GM19023 (cell line): Measurements from ENCODE around the gene KRT7.
A peak's percentile ranks its signal among the peaks of the same experiment; 100 is the strongest.
"Not testable (repeated sequence)": the region's sequence is repeated elsewhere in the genome, so short reads cannot be mapped to it uniquely, and the experiment has no call there.

Source experiments
- ATAC-seq: cut with Tn5 transposase; IDR thresholded peaks from one replicate; pipeline ENCODE4 v1.9.1; 2021; ENCODE audit warnings: mild to moderate bottlenecking, moderate library complexity; ENCODE audit not compliant: unreplicated experiment

The KRT7 gene

GRCh38 chr12:52277486-52278245, 44.6 kb downstream of the KRT7 start:
- no peak for ATAC-seq

- ATAC-seq = no peak
Observed at GRCh38 chr12:52278575-52279421, 45.8 kb downstream of the KRT7 start.

- no peak for ATAC-seq
Observed at GRCh38 chr12:52279422-52280318, 46.6 kb downstream of the KRT7 start.

- ATAC-seq = no peak
Observed at GRCh38 chr12:52280319-52280795, 47.3 kb downstream of the KRT7 start.

GRCh38 chr12:52280796-52281560, 47.9 kb downstream of the KRT7 start:
- ATAC-seq = no peak

- ATAC-seq = no peak
Observed at GRCh38 chr12:52284562-52285171, 51.6 kb downstream of the KRT7 start.

- no peak for ATAC-seq
Observed at GRCh38 chr12:52285172-52285745, 52.2 kb downstream of the KRT7 start.

- ATAC-seq = no peak
Observed at GRCh38 chr12:52285851-52286530, 52.9 kb downstream of the KRT7 start.

- ATAC-seq = not testable (repeated sequence)
Observed at GRCh38 chr12:52286857-52287785, 54.1 kb downstream of the KRT7 start.

- ATAC-seq = peak; percentile 73
Observed at GRCh38 chr12:52287816-52288805, 55.1 kb downstream of the KRT7 start.

GRCh38 chr12:52290483-52291134, 57.6 kb downstream of the KRT7 start:
- not testable (repeated sequence) for ATAC-seq

- no peak for ATAC-seq
Observed at GRCh38 chr12:52291267-52291935, 58.4 kb downstream of the KRT7 start, which contains the start of gene KRT81. Gene KRT81, minus strand, starts transcription at chr12:52291534. Its CDS starts 69 bp downstream, at chr12:52291465.

- no peak for ATAC-seq
Observed at GRCh38 chr12:52293926-52294325, 60.9 kb downstream of the KRT7 start.

- ATAC-seq = no peak
Observed at GRCh38 chr12:52294803-52295202, 61.8 kb downstream of the KRT7 start.

- ATAC-seq = no peak
Observed at GRCh38 chr12:52295663-52296062, 62.6 kb downstream of the KRT7 start.
